Gastrocnemius medialis (tissue), 4 donors: ENCODE measurements around the gene PI16.

Source experiments
- CTCF ChIP-seq, 5 experiments: fragments of 450-650 bp in 3 of 5; fragments of 200-600 bp in 2 of 5; sonication (generic) in 2 of 5; IDR thresholded peaks in 4 of 5; conservative IDR thresholded peaks in 1 of 5; 1 replicate in 4 of 5; 2 replicates in 1 of 5; pipeline ENCODE4 v1.5.1; 2016 to 2019; ENCODE audit warnings: antibody characterized with exemption in 5 of 5, mild to moderate bottlenecking in 3 of 5, moderate library complexity in 3 of 5
- POLR2A ChIP-seq, 2 donors: fragments of 450-650 bp; IDR thresholded peaks; one replicate each; pipeline ENCODE4 v1.6.1; 2017; ENCODE audit warnings: antibody characterized with exemption in 2 of 2, mild to moderate bottlenecking in 2 of 2, moderate library complexity in 2 of 2

GRCh38 chr6:36986704-36987047 lies 32.1 kb downstream of the PI16 start:
- TF ChIP-seq CTCF (IDR thresholded peaks at IDR 0.05 in 4 of 5, conservative IDR thresholded peaks at IDR 0.05 in 1 of 5) (no peak), POLR2A (IDR thresholded peaks at IDR 0.05) (no peak)
